RCC 7860 (cell line): ENCODE measurements around the gene DTX3.
"Not testable (repeated sequence)": the region's sequence is repeated elsewhere in the genome, so short reads cannot be mapped to it uniquely, and the experiment has no call there.

Experiments used
- DNase-seq: peaks from one replicate; pipeline ENCODE4 v3.0.0-alpha.2; 2015; ENCODE audit warnings: low spot score
- FAIRE-seq: peaks from 2 replicates; lab custom pipeline; 2012; peaks lifted over from hg19 to GRCh38; lab: Jason Lieb, UNC

DTX3 gene

GRCh38 chr12:57604454-57604991, at the start of gene DTX3:
TSS of gene DTX3 (plus strand) at chr12:57604824. CDS start at chr12:57606518, 1,694 bp downstream.
- no peak for FAIRE-seq
- no peak for DNase-seq

GRCh38 chr12:57554897-57555296, 49.7 kb upstream of the DTX3 start:
- no peak for FAIRE-seq

GRCh38 chr12:57558864-57559263, 45.8 kb upstream of the DTX3 start:
- no peak for FAIRE-seq
- DNase-seq = no peak

More at GRCh38 chr12:57554897-57555296, 49.7 kb upstream of the DTX3 start:
- DNase-seq = no peak

- DNase-seq (no peak), FAIRE-seq (no peak)
These were observed 44.1 kb upstream of the DTX3 start for GRCh38 chr12:57560516-57560915.

GRCh38 chr12:57561117-57561516, 43.5 kb upstream of the DTX3 start:
- not testable (repeated sequence) for DNase-seq, FAIRE-seq

- FAIRE-seq (no peak), DNase-seq (no peak)
These were observed 41.3 kb upstream of the DTX3 start for GRCh38 chr12:57563358-57563757.

- no peak for FAIRE-seq
- no peak for DNase-seq
These were observed 40.4 kb upstream of the DTX3 start for GRCh38 chr12:57564178-57564740.

GRCh38 chr12:57568838-57569237, 35.8 kb upstream of the DTX3 start:
- DNase-seq (no peak), FAIRE-seq (no peak)

- no peak for FAIRE-seq
- DNase-seq = no peak
These were observed 34.8 kb upstream of the DTX3 start for GRCh38 chr12:57569858-57570257.

- DNase-seq, FAIRE-seq: not testable (repeated sequence)
These were observed 34.2 kb upstream of the DTX3 start for GRCh38 chr12:57570438-57570837.

- DNase-seq = no peak
- no peak for FAIRE-seq
These were observed 32.5 kb upstream of the DTX3 start for GRCh38 chr12:57571926-57572762.

- FAIRE-seq (no peak), DNase-seq (no peak)
These were observed 29.8 kb upstream of the DTX3 start for GRCh38 chr12:57574795-57575194.

- FAIRE-seq (no peak), DNase-seq (no peak)
These were observed 28.6 kb upstream of the DTX3 start for GRCh38 chr12:57575771-57576612.

GRCh38 chr12:57576613-57577160, 27.9 kb upstream of the DTX3 start:
- no peak for FAIRE-seq
- DNase-seq = peak; percentile 6

- FAIRE-seq (no peak), DNase-seq (no peak)
These were observed 26.5 kb upstream of the DTX3 start for GRCh38 chr12:57577981-57578758.

- DNase-seq = no peak
- no peak for FAIRE-seq
These were observed 25.6 kb upstream of the DTX3 start for GRCh38 chr12:57579011-57579410.

- no peak for FAIRE-seq
These were observed 24.8 kb upstream of the DTX3 start for GRCh38 chr12:57579677-57580465.

GRCh38 chr12:57580466-57580795, 24.2 kb upstream of the DTX3 start:
- no peak for DNase-seq
- FAIRE-seq = no peak

More at GRCh38 chr12:57579677-57580465, 24.8 kb upstream of the DTX3 start:
- no peak for DNase-seq

GRCh38 chr12:57581802-57582201, 22.8 kb upstream of the DTX3 start:
- FAIRE-seq (no peak), DNase-seq (no peak)
